Activated CD4-positive, alpha-beta T cell treated with anti-CD3 and anti-CD28 coated beads, Interleukin-2, Interleukin-6, amounts not matched to agents 100 ng/mL and 50 ng/mL, durations not matched to agents 16 hours and 8 hours (primary cell): ENCODE measurements around the gene PTPN14.

Experiments used
- DNase-seq: peaks from one replicate; pipeline ENCODE4 v3.0.0-alpha.2; 2020

The PTPN14 gene

DNA sequence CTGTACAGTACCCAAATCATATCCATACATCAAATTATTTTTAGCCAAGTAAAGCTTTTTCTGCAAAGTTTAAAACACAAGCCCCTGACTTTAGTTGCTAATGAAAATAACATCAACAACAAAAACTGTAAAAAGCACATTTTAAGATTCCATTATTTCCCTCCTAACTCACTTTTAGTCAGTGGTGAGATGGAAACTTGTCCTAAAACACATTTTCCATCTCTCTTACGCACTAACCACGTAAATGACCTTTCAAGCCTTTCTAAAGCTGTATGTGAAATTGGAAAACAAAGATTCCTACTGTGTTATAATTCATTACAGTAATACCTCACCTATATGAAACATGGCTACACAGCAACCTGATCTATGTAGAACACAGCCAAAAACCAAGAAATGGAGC is 77.5 kb downstream of the PTPN14 start:
- no peak for DNase-seq

DNA sequence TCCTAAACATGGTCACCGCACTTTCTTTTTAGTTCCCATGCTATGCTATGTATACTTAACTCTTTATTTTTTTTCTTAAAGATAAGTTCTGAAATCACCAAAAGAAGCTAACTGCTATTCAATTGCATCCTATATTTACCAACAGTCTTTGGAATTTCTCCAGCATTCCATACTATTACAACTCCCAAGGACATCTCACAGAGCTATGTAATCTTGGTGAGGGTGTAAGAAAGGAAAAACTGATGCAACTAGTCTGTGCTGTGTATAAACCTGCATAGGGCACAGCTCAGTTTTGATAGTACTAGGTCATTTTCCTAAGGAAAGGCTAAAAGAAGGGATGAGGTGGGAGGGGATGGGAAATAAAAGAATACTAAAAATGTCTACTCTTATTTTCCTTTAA is 78.0 kb downstream of the PTPN14 start:
- no peak for DNase-seq

DNA sequence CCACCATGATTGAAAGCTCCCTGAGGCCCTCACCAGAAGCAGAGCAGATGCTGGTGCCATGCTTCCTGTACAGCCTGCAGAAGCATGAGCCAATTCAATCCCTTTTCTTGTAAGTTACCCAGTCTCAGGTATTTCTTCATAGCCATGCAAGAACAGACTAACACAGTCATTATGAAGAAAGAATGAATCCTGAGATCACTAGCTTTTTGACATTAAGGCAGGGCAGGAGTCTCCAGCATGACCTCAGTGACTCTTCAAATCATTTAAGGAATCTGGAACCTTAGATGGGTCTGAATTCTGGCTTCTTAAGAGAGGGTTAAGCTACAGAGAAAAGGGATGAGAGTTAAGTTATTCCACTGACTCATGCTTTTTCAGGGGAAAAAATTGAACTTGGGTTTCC is 79.0 kb downstream of the PTPN14 start:
- no peak for DNase-seq

DNA sequence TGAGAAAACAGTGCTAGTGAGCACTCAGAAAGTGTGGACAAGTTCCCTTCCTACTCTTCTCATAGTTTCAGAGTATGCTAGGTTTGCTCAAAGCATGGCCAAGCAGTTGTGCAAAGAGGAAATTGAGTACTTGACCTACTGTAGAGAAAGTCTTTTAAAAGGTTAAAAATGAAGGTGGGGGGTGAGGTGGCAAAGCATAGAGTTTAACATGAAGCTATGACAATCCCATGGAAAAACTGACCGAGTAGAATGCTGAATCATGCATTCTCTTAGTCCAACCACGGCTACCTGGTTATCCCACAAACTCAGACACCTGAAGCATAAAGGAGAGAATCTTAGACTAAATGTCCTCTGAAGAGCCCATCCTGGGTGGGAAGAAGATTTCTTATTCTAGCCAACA is 79.9 kb downstream of the PTPN14 start:
- no peak for DNase-seq

DNA sequence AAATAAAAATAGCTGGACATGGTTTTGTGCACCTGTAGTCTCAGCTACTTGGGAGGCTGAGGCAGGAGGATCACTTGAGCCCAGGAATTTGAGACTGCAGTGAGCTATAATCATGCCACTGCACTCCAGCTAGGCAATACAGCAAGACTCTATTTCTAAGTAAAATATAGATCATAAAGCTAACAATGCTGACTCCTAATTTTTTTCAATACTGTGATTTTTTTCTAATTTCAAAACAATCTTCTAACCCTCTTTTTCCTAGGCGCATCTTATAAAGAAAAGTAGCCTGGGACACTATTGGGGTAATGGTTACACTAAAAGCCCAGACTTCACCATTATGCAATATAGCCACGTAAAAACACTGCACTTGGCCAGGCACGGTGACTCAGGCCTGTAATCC is 81.3 kb downstream of the PTPN14 start:
- DNase-seq = no peak

DNA sequence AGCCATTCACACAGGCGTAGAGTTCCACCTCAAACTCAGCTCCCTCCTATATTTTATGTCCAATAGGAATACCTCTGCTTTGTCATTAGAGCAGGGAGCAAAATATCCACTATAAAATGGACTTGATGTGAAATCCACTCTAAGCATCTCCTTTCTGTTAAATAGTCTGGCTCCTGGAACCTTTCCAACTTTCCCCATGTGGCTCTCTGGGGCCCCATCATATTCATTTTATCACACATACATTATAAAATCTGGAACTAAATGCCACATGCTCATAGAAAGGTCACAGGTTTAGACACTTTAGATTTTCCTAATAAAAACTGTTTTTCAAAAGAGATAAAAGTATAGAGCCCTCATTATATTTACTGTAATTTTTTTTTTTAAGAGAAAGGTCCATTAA is 82.1 kb downstream of the PTPN14 start:
- DNase-seq = no peak

DNA sequence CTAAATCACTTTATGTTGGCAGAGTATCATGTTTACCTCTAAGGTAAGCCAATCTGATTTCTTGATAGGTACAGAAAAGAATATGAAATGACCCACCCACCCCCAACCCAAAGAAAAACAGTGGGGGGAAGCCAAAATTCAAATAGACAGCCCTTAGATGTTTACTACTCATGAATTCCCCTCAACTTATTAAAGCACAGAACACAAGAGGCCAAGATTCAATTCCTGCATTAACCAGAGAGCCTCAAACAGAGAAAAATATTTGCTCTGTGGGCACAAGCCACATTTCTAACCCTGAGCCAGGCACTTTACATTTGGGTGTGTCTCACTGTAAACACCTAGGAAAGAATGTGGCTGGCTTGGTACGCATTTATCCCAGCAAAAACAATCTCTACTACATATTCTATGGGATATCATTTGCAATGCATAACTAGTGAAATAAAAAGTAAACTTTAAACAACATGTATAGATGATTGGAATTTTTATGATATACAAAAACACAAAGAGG is 84.3 kb downstream of the PTPN14 start:
- DNase-seq = no peak

DNA sequence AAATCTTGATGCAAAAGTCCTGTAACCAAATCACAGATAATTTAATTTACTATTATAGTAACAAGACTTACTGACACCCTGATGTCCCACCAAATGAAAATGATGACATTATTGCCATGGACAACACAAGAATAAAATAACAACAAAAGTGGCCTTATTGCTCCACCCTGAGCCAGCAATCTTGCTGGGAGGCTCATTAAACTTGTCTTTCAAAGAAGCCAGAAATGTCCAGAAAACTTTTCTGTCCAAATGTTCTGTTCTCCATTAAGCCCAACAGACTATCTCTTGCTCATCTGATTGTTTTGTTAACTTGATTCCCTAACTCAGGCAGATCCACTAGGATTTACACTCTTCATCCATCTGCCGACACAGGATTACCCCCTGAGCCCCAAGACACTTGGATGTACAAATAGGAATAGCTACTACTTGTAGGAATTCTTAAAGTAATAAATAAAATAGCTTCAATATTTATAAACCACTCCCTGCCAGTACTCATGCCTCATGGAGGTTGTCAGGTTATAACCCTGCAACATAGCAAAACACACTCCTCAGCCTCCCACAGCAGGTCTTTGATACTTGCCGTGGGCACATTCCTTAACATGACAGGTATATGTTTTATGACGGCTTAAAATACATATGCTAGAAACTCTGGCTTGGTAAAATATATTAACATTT is 84.9 kb downstream of the PTPN14 start:
- DNase-seq = no peak

DNA sequence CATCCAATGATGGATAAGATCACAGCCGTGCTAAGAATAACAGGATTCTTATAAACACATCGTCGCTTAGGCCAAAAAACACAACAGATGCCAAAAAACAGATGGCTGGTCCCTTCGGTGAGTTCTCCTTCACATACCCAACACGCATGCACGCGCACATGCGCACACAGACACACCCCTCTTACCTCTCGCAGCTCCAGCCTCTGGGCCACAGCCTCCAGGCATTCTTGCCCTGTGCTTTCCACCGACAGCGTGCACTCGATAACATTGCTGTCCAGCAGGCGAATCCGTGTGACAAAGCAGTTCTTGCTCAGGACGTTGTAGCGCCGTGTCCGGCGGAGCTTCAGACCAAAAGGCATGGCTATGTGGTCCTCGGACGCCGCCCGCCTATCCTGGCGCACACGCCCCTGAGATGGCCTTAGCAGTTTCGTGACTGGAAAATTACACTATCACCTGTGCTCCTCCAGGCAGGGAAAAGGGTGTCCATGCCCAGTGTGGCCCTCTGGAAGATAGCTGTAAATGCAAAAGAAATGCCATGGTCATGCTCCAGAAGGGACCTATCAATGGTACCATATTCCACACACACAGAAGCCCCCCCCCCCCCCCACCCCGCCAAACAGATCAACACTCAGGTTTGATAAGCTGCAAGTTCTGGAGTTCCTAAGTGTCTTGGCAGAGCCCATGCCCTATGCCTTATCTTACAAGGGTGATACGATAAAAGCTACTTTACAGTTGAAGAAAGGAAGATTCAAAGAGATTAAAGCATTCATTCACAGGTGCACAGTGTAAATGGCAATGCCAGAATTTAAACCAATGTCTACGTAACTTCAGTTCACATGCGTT is 86.7 kb downstream of the PTPN14 start:
- no peak for DNase-seq

DNA sequence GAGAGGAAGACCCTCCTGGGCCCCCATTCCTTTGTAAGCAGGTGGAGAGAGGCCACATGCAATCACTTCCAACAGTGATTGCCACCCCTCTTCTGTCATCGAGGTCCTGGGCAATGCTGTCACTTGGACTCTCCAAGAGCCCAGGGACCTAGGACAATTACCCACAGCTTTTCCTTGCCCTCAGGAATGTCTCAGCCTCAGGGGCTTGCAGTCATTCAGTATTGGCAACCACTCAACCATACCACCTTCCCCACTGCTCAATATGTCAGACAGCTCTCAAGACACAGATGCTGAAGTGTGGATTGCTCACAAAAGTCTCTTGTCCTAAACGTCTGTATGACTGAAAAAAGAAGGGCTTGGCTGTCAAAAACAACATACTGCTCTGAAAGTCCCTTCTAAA is 87.8 kb downstream of the PTPN14 start:
- DNase-seq = no peak

DNA sequence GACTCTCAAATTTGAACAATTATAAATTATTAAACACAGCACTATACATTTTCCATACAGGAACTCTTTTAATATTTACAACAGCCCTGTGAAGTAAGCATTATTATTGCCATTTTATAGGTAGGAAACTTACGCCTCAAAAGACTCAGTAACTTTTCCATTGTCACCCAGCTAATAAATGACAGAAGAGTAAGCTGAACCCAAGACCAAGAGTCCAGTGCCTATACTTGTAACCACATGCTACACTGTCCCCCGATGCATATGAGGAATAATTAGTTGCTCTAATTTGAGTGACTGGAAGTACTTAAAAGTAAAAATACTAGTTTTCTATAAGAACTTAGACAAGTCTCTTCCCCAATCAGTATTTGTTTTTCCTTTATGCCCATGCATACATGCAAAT is 88.5 kb downstream of the PTPN14 start:
- no peak for DNase-seq

DNA sequence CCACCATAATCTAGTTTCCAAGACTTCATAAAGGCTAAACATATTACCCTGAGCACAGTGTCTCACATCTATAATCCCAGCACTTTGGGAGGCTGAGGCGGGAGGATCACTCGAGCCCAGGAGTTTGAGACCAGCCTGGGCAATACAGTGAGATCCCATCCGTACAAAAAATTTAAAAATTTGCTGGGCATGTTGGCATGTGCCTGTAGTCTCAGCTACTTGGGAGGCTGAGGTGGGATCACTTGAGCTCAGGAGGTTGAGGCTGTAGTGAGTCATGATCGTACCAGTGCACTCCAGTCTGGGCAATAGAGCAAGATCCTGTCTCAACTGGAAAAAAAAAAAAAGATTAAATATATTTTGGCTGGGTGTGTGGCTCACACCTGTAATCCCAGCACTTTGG is 90.1 kb downstream of the PTPN14 start:
- no peak for DNase-seq

DNA sequence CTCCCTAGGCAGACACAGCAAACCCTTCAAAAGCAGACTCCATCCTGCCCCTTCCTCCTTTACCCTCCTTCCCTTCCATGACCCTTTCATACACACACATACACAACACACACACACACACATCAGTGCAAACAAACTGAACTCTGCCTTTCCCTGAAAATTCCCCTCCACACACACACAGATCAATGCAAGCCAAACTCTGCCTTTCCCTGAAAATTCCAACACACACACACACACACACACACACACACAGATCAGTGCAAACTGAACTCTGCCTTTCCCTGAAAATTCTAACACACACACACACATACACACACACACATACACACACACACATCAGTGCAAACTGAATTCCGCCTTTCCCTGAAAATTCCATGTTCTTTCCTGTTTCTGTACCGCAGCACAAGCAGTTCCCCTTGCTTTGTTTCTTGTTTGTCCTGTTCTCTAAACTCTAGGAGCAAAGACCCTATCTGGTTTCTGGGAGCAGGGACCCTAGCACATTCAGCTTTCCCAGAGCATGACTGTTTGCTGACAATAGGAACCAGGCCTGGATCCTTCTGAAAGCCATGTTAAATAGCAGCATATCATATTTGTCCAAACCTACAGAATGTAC is 91.0 kb downstream of the PTPN14 start:
- DNase-seq = no peak

DNA sequence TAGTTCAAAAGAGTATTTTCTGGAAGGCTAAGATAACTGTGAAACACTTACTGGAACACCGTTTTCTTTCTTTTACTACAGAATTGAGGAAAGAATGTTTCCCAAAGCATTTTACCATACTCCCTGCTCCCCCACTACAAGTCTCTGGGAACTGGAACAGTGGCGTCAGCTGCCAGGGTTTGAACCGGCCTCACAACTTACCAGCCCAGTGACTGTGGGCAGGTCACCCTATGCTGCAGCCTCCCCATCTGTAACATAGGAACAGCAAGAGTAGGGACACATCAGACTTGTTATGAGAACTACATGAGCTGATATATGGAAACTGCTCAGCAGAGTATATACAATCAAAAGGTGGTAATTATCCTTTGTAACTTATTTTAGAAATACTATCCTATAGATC is 91.5 kb downstream of the PTPN14 start:
- DNase-seq = no peak

DNA sequence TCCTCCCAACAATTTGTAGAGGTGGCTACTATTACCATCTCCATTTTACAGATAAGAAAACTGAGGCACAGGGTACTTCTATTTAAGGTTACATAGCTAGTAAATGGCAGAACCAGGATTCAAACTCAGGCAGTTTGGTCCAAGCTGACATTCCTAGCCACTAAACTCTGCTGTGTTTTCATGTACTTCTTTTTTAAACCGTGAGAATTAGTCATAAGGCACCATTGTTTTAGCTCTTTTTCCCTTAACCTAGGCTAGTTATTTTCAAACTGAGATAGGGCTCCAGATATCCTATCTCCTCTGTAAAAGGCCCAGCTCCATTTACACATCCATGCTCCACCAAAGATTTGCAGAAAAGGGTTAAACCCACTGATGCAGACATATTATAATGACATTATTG is 92.9 kb downstream of the PTPN14 start:
- DNase-seq = no peak

DNA sequence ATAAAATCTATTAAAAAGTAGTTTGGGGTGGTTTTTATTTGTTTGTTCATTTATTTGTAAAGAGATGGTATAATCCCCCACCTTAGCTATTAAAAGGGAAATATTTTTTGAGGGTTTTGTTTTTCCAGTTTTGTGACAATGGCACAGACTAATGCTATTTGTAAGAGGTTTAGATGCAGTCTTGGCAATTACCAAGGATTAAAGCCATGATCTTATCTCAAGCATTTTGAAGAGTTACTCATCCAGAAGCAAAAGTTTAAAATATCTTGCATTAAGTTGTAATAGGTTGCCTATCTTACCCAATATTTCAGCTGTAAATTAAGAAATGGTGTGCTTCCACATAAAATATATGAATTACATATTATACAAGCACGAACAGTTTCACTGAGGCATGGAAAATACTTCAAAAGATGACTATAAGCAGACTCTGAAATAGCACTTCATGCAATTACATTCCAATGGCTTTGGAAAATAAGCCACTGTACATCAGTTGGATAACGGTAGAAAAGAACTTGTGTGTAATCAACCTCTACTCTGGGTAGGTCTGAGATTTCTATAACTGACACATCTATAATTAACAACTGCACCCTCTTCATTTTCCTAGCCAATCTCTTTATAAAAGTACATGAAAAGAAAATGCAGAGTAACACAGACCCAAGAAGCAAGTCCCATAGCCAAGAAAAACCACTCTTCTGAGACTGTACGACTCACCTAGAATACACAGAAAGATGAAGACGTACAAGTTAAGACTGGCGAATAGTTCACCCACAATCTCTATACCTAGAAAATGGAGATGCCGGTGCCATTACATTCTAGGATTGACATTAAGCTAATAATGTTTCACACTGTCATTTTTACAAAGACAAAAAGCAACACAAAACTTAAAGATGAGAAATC is 95.2 kb downstream of the PTPN14 start:
- DNase-seq = no peak

DNA sequence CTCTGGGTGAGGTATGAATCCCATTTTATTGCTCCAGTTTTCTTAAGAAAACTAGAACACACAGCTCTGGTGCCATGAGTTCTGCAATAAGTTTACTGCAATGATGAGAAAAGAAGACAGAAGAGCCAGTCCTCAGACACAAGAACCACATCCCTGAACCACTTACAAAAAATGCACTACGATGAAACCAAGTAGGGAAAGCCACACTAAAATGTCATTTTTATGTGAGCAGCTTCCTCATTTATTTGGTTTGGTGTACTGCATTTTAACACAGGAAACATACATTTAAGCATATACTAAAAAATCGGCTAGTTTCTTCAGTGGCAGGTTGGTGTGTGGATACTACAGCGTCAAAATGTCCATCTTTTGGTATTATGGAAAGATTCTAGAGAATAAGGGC is 95.9 kb downstream of the PTPN14 start:
- DNase-seq = no peak

DNA sequence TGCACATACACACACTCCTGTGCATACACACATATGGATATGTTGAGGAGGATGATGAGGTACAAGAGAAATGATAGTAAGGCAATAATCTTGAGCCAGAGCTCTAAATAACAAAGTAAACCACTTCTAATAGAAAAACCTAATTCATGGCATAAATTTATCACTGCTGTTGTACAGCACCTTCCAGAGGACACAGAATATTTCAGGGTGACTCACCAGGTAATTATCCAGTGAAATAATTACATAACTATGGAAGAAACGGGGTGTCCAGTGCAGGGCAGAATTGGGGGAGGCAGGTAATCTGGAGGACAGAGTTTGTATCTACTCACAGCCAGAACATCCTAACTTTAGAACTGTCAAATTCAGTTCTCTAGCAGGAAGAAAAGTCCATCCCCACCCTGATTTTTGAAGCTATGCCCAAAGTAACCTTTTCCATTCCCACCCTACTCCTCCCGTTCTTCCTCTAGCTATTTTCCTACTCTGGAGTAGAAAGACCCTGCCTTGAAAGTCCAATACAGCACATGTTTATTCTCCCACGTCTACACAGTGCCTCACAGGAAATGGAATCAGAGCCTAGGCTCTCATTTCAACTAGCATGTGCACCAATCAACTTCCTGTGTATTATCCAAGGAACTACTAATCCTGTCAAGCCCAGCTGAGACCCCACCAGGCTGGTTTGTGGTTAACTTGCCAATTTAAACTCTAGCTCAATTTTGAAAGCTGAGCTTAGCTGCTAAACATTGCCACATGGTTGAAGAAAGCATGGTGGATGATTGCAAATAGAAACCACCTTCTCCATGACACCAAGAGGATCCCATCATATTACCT is 96.6 kb downstream of the PTPN14 start:
- no peak for DNase-seq

DNA sequence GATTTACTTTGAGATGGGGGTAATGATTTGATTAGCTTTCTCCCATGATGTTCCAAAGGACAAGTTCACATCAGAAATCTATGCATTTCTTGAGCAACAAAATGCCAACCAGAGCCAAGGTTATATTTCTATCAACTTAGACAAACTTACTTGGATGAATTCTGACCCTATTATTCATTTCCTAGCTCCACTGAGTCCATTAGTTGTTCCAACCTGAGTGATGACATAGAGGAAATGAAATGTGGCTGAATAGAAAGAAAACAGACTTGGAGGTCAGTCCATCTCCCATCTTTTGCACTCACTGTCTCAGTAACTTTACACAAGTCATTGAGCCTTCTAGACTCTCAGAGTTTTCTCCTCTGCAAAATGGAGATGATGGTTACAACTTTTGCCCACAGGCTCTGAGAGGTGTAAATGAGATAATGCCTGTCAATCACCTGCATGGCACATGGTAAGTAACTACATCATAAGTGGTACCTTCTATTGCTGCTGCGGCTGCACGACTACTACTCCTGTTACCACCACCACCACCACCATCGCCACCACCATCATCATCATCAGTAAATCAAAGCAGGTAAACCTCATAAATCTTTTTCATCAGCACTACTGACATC is 98.2 kb downstream of the PTPN14 start:
- DNase-seq = no peak

DNA sequence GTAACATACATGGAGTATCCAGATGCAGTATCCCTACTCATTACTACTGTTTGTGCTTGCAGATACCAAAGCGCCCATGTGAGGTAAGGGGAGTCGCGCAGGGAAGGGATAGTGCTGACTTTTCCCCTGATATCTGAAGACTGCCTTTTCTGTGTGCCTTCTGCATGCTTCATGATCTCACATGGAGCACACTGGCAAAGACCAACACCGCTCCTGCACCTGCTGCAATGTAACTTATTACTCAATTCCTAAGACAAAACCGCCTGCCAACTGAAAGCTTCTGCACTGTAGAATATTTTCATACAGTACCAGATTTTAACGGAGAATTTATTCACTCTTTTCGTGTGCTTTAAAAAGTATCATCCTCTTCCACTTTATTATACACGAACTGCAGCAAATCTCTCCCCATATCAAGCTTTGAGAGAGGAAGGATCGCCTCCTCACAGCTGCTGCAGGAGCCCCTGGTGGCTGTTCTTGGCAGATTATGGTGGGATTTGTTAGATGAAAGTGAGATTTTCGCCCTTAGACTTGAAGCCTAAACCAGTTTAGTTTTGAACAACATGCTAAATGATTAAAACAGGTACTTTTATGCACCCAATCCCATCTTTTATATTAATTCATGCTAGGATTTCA is 99.1 kb downstream of the PTPN14 start:
- DNase-seq = no peak

DNA sequence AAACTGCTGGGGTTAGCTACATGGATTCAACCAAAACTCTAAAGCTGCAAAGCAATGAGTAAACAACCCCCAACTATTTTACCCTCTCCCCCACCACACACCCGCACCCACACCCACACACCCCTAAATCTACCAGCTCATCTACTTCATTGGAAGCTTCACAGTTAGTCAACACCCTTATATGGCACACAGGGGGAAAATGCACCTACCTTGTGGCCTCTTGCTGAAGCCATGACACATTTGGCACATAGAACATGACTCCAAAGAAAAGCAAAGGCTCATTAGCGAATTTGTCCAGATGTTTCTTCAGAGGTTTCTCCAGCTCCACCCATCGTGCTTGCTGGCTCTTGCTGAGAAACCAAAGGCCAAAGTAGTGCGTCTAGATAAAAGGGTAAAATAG is 99.8 kb downstream of the PTPN14 start:
- no peak for DNase-seq
